Activated T-helper 1 cell treated with Interleukin-2 at 50 U/mL for 16 hours (primary cell): ENCODE results near the gene CRABP2.

Experiments used
- DNase-seq: peaks from one replicate; pipeline ENCODE4 v3.0.0-alpha.2; 2020; ENCODE audit warnings: low read depth

The CRABP2 gene

GRCh38 chr1:156654700-156655099, 50.7 kb downstream of the CRABP2 start:
- no peak for DNase-seq

DNA sequence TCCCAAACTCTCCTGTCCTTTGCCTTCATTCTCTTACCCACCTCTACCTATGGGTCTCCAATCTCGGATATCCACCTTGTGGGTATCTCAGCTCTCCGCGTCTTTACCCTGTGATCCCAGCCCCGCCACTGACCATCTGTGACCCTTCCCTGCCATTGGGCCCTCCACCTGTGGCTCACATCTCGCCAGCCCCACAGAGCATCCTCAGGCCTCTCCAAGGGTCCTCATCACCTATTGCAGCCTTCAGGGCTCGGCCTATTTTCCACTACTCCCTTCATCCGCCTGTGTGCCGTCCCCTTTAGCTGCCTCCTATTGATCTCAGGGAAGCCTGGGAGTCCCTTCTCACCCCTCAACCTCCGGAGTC, 52.4 kb downstream of the CRABP2 start:
- no peak for DNase-seq

DNA sequence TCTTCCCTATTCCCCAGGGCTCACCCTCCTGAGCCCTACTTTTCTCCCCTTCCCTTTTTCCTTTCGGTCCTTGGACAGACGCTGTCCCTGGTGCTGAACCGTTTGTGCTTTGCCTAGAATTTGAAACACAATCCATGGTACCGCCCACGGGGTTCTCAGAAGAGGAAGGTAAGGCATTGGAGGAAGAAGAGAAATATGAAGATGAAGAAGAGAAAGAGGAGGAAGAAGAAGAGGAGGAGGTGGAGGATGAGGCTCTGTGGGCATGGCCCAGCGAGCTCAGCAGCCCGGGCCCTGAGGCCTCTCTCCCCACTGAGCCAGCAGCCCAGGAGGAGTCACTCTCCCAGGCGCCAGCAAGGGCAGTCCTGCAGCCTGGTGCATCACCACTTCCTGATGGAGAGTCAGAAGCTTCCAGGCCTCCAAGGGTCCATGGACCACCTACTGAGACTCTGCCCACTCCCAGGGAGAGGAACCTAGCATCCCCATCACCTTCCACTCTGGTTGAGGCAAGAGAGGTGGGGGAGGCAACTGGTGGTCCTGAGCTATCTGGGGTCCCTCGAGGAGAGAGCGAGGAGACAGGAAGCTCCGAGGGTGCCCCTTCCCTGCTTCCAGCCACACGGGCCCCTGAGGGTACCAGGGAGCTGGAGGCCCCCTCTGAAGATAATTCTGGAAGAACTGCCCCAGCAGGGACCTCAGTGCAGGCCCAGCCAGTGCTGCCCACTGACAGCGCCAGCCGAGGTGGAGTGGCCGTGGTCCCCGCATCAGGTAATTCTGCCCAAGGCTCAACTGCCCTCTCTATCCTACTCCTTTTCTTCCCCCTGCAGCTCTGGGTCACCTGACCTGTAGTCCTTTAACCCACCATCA, 53.0 kb downstream of the CRABP2 start:
- no peak for DNase-seq
